Measurements from ENCODE around the gene ABCC1.
A peak's percentile ranks its signal among the peaks of the same experiment; 100 is the strongest.
"Not testable (repeated sequence)": the region's sequence is repeated elsewhere in the genome, so short reads cannot be mapped to it uniquely, and the experiment has no call there.

ABCC1 gene

GRCh38 chr16:15946257-15947044, 3.0 kb upstream of the ABCC1 start:
- no peak for DNase-seq (ENCODE audit: low read depth in 1 of 2, low spot score in 1 of 2)

GRCh38 chr16:15947983-15948509, 1.4 kb upstream of the ABCC1 start:
- DNase-seq (ENCODE audit: low read depth in 1 of 2, low spot score in 1 of 2) = no peak

- DNase-seq (ENCODE audit: low read depth in 1 of 2, low spot score in 1 of 2) = no peak
Measured at GRCh38 chr16:15948532-15949209, 745 bp upstream of the ABCC1 start.

- DNase-seq (ENCODE audit: low read depth in 1 of 2, low spot score in 1 of 2) = peak; percentile 11 to 27
Measured at GRCh38 chr16:15950161-15950854, 892 bp downstream of the ABCC1 start.

- DNase-seq (ENCODE audit: low read depth in 1 of 2, low spot score in 1 of 2) = no peak
Measured at GRCh38 chr16:15950869-15951268, 1.5 kb downstream of the ABCC1 start.

GRCh38 chr16:15951852-15952251, 2.4 kb downstream of the ABCC1 start:
- no peak for DNase-seq (ENCODE audit: low read depth in 1 of 2, low spot score in 1 of 2)

- DNase-seq (ENCODE audit: low read depth in 1 of 2, low spot score in 1 of 2) = no peak
Measured at GRCh38 chr16:15952265-15952711, 2.9 kb downstream of the ABCC1 start.

- DNase-seq (ENCODE audit: low read depth in 1 of 2, low spot score in 1 of 2) = no peak
Measured at GRCh38 chr16:15953477-15953876, 4.1 kb downstream of the ABCC1 start.

GRCh38 chr16:15953929-15954813, 4.8 kb downstream of the ABCC1 start:
- no peak for DNase-seq (ENCODE audit: low read depth in 1 of 2, low spot score in 1 of 2)

GRCh38 chr16:15954814-15955151, 5.4 kb downstream of the ABCC1 start:
- DNase-seq (ENCODE audit: low read depth in 1 of 2, low spot score in 1 of 2) = no peak

- no peak for DNase-seq (ENCODE audit: low read depth in 1 of 2, low spot score in 1 of 2)
Measured at GRCh38 chr16:15955425-15955824, 6.0 kb downstream of the ABCC1 start.

GRCh38 chr16:15956106-15956505, 6.7 kb downstream of the ABCC1 start:
- not testable (repeated sequence) for DNase-seq (ENCODE audit: low read depth in 1 of 2, low spot score in 1 of 2)

- DNase-seq (ENCODE audit: low read depth in 1 of 2, low spot score in 1 of 2) = no peak
Measured at GRCh38 chr16:15958703-15959348, 9.4 kb downstream of the ABCC1 start.

- no peak for DNase-seq (ENCODE audit: low read depth in 1 of 2, low spot score in 1 of 2)
Measured at GRCh38 chr16:15960124-15960971, 10.9 kb downstream of the ABCC1 start.

- DNase-seq (ENCODE audit: low read depth in 1 of 2, low spot score in 1 of 2) = peak; percentile 28 to 45
Measured at GRCh38 chr16:15961060-15961511, 11.7 kb downstream of the ABCC1 start.

GRCh38 chr16:15961571-15962090, 12.2 kb downstream of the ABCC1 start:
- DNase-seq (ENCODE audit: low read depth in 1 of 2, low spot score in 1 of 2) = no peak

- no peak for DNase-seq (ENCODE audit: low read depth in 1 of 2, low spot score in 1 of 2)
Measured at GRCh38 chr16:15963307-15963910, 14.0 kb downstream of the ABCC1 start.

- DNase-seq (ENCODE audit: low read depth in 1 of 2, low spot score in 1 of 2) = no peak
Measured at GRCh38 chr16:15966420-15966819, 17.0 kb downstream of the ABCC1 start.
